Smooth muscle cell (in vitro differentiated cells): ENCODE measurements around the gene ARL17B. TPM values are rescaled to one million over a fixed set of nuclear protein-coding genes. Genes with fewer than 3 reads are reported as not detected.
"Not testable (repeated sequence)": the region's sequence is repeated elsewhere in the genome, so short reads cannot be mapped to it uniquely, and the experiment has no call there.

ENCODE experiments used
- DNase-seq: peaks from one replicate; lab custom pipeline; 2025; ENCODE audit not compliant: unreplicated experiment; lab: John Stamatoyannopoulos, UW
- H2AFZ ChIP-seq: fragments of 200-600 bp; sonication (generic); 2 replicates; pipeline ENCODE4 v1.6.0; 2016; ENCODE audit warnings: antibody characterized with exemption, low read depth, mild to moderate bottlenecking
- H3F3A ChIP-seq: fragments of 200-600 bp; sonication (generic); 2 replicates; pipeline ENCODE4 v1.6.0; 2017; ENCODE audit warnings: antibody characterized with exemption, low read depth
- H3K27ac ChIP-seq: fragments of 200-600 bp; sonication (generic); 2 replicates; pipeline ENCODE4 v1.5.1; 2016; ENCODE audit warnings: low read depth, mild to moderate bottlenecking
- H3K27me3 ChIP-seq: fragments of 200-600 bp; sonication (generic); 2 replicates; pipeline ENCODE4 v1.6.1; 2016; ENCODE audit warnings: low read depth, mild to moderate bottlenecking
- H3K36me3 ChIP-seq: fragments of 200-600 bp; sonication (generic); 2 replicates; pipeline ENCODE4 v1.5.1; 2016; ENCODE audit warnings: low read depth
- H3K4me1 ChIP-seq: fragments of 200-600 bp; sonication (generic); 2 replicates; pipeline ENCODE4 v1.5.1; 2016; ENCODE audit warnings: low read depth
- H3K4me2 ChIP-seq: fragments of 200-600 bp; sonication (generic); 2 replicates; pipeline ENCODE4 v1.6.0; 2016; ENCODE audit warnings: mild to moderate bottlenecking
- H3K4me3 ChIP-seq: fragments of 200-600 bp; sonication (generic); 2 replicates; pipeline ENCODE4 v1.5.1; 2016; ENCODE audit warnings: mild to moderate bottlenecking
- H3K79me2 ChIP-seq: fragments of 200-600 bp; sonication (generic); 2 replicates; pipeline ENCODE4 v1.6.0; 2016; ENCODE audit warnings: low read depth, mild to moderate bottlenecking
- H3K9ac ChIP-seq: fragments of 200-600 bp; sonication (generic); 2 replicates; pipeline ENCODE4 v1.6.0; 2016; ENCODE audit warnings: low read depth
- H3K9me3 ChIP-seq: fragments of 200-600 bp; sonication (generic); replicated peaks from 2 replicates; pipeline ENCODE4 v1.5.1; 2016; ENCODE audit warnings: low read depth
- H4K20me1 ChIP-seq: fragments of 200-600 bp; sonication (generic); 2 replicates; pipeline ENCODE4 v1.6.0; 2016; ENCODE audit warnings: low read depth
- WGBS: methylation state at CpG from one replicate; pipeline ENCODE4 v1.1.7; 2016; ENCODE audit warnings: low lambda C conversion rate; 5-methylcytosine and 5-hydroxymethylcytosine counted together
- polyA plus RNA-seq: library from polyadenylated mRNA; unstranded; fragments of >200 nt; fragmentation: Nextera tagmentation; extraction: Ambion mirVana; gene quantifications from 2 replicates; pipeline ENCODE4 v1.2.1, GENCODE V29; 2016
- total RNA-seq: library from RNA; depleted of rRNA; stranded (reverse); fragments of >200 nt; gene quantifications from 2 replicates; pipeline ENCODE4 v1.2.3, GENCODE V29; 2014

The ARL17B gene
- total and polyA plus RNA-seq, 2 experiments from 2014 or later, result 8.2 to 11.8 TPM

DNA sequence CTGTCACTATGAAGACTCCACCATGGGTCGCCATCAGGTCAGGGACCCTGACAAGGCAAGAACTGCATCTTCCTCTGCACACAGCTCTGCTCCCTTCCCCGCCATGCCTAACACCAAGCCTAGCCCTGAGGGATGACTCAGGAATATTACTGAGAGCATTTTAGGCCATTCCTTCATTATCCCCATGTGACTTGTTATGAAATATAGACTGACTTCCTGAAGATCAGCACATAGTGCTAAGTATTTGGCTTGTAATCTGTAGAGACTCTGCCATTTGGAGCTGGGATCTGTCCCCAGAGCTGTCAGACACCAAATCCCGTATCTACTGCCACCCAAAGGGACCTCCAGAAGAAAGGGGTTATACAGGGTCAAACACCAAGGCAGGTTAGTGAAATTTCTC is 19.4 kb downstream of the ARL17B start:
- not testable (repeated sequence) for H4K20me1 ChIP-seq, H3F3A ChIP-seq, H3K9me3 ChIP-seq, H3K36me3 ChIP-seq, DNase-seq, H3K4me1 ChIP-seq, H3K9ac ChIP-seq, H3K27me3 ChIP-seq, H3K4me2 ChIP-seq, H2AFZ ChIP-seq, H3K79me2 ChIP-seq, H3K4me3 ChIP-seq, H3K27ac ChIP-seq
- WGBS, result no CpG with 5 or more reads among the region's 3 CpGs

DNA sequence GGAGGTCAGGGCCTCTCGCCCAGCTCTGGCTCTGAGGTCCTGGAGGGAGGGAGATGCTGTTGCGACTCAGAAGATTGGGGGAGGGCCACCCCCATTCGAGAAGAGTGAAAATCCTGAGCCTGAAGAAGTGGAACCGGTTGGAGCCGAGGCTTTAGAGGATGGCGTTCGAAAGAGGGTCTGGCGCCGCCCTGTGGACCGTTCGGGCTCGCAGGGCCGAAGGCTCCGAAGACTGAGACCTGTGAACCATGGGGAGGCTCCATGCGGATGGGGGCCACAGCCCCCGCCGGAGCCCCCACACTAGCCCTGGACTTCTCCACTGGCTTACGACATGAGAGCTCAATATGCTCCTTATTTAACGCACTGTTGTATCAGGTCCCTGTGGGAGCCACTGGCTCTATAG is 20.3 kb downstream of the ARL17B start:
- DNase-seq, H3K4me1 ChIP-seq, H3K9me3 ChIP-seq, H3K27ac ChIP-seq, H3K36me3 ChIP-seq, H3K79me2 ChIP-seq, H3K4me3 ChIP-seq, H4K20me1 ChIP-seq, H3K4me2 ChIP-seq, H3K27me3 ChIP-seq, H3K9ac ChIP-seq, H3F3A ChIP-seq, H2AFZ ChIP-seq: not testable (repeated sequence)
- no CpG with 5 or more reads among the region's 19 CpGs for WGBS

DNA sequence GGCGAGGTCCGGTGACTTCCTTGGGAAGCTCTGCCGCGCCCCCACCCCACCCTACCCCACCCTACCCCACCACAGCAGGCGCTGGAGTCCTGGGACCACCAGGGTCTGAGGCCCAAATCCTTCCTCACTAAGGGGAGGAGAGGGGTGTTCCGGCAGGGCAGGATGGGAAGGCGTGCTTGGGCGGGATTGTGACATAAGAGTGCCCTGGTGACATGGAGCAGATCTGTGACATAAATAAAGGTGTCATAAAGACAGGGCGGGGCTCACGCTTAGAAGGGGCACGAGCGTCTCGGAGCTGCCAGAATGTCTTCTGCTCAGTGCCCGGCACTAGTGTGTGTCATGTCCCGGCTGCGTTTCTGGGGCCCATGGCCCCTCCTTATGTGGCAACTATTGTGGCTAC is 66.7 kb downstream of the ARL17B start, which contains the start of gene LRRC37A:
Gene LRRC37A (plus strand): TSS at position 301 of the 400 bp plus-strand sequence. CDS start 3 bp downstream, at position 304.
- H3K79me2 ChIP-seq, H3K27me3 ChIP-seq, H3K4me3 ChIP-seq, H3K4me1 ChIP-seq, H3K9me3 ChIP-seq, H3F3A ChIP-seq, DNase-seq, H2AFZ ChIP-seq, H3K4me2 ChIP-seq, H3K27ac ChIP-seq, H4K20me1 ChIP-seq, H3K9ac ChIP-seq, H3K36me3 ChIP-seq: not testable (repeated sequence)
- no CpG with 5 or more reads among the region's 16 CpGs for WGBS

DNA sequence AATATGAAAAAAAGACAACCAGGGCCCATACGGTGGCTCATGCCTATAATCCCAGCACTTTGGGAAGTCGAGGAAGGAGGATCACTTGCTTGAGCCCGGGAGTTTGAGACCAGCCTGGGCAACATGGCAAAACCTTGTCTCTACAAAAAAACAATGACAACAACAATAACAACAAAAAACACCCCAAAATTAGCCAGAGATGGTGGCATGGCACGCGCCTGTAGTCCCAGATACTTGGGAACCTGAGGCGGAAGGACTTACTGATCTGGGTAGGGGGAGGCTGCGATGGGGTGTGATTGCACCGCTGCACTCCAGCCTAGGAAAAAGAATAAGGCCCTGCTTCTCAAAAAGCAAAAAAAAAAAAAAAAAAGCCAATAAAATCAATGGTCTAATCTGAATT is 69.9 kb downstream of the ARL17B start:
- not testable (repeated sequence) for H3K4me1 ChIP-seq, H3K9ac ChIP-seq, H3K79me2 ChIP-seq, H3F3A ChIP-seq, H3K9me3 ChIP-seq, H3K27ac ChIP-seq, H3K4me3 ChIP-seq, H3K27me3 ChIP-seq, DNase-seq, H2AFZ ChIP-seq, H4K20me1 ChIP-seq, H3K4me2 ChIP-seq, H3K36me3 ChIP-seq
- WGBS, result 94% methylated on average over 8 of the region's 8 CpGs

DNA sequence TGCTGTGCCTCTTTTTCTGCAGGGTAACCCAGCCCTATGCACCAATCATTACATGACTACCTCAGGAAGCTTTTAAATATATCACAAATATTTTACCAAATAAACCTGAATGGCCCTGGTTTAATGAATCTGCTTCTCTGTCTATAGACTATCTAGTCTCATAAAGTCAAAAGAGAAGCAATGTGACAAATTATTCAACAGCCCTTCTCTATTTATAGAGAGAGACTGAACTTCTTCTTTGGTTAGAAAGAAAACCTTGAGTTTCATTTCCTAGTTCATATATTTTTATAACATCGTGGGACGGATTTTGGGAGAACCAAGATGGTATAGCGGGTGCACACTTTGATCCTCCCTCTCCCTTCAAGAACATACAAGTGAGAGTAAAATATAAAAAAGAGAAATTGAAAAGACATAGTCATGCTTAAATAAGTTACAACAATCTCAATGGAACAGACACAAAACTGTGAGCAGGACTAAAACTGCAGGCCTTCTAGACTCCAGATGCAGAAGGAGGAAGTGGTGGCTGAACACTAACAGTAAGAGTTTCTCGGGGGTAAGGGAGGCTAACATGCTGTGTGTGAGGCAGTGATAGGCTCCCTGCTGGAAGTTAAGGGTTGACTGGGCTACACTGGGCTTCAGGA is 70.5 kb downstream of the ARL17B start:
- H2AFZ ChIP-seq, result not testable (repeated sequence)

DNA sequence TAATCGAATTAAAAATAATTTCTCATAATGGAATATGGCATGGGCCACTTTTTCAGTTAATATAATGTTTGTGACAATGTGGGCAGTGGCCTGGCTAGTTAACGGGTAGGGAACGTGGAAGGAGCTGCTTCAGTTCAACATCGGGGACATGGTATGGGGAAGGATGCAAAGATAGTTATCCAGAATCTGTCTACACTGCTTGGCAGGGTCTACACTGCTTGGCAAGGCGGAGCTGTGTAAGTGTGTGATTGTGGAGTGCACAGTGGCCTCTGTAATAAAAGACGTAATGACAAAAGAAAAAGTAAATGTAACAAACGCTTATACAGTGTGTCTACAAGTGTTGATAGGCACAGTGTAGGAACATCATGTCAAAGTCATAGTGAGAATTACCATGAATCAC is 74.0 kb downstream of the ARL17B start:
- DNase-seq, H3K4me3 ChIP-seq, H3F3A ChIP-seq, H3K27me3 ChIP-seq, H4K20me1 ChIP-seq, H3K36me3 ChIP-seq, H3K79me2 ChIP-seq, H3K4me2 ChIP-seq, H2AFZ ChIP-seq, H3K9me3 ChIP-seq, H3K4me1 ChIP-seq, H3K9ac ChIP-seq, H3K27ac ChIP-seq: not testable (repeated sequence)
- 78% methylated on average over 7 of the region's 7 CpGs for WGBS

More for the DNA sequence above, 70.5 kb downstream of the ARL17B start:
- H3K4me2 ChIP-seq, H4K20me1 ChIP-seq, H3K27me3 ChIP-seq, H3K9ac ChIP-seq, H3K4me1 ChIP-seq, DNase-seq, H3F3A ChIP-seq, H3K79me2 ChIP-seq, H3K9me3 ChIP-seq, H3K36me3 ChIP-seq, H3K27ac ChIP-seq, H3K4me3 ChIP-seq: not testable (repeated sequence)
- 91% methylated on average over 4 of the region's 4 CpGs for WGBS
